GM13977 (cell line): ENCODE data around the gene ACKR2.
A peak's percentile ranks its signal among the peaks of the same experiment; 100 is the strongest.
"Not testable (repeated sequence)": the region's sequence is repeated elsewhere in the genome, so short reads cannot be mapped to it uniquely, and the experiment has no call there.

Experiments used
- DNase-seq: peaks from one replicate; pipeline ENCODE4 v3.0.0; 2012; ENCODE audit warnings: low spot score
- in situ Hi-C: fragments of 300-500 bp; cut with MboI; formaldehyde crosslinking; loops from one replicate; pipeline ENCODE4 v1.12.0; 2022; ENCODE audit warnings: low sequenced_read_pairs, low pct_unique_long_range_greater_than_20kb, mixed read lengths, inconsistent platforms; ENCODE audit not compliant: unreplicated experiment
- TF ChIP-seq, protein P1 (sequence below): IDR thresholded peaks from 2 replicates; pipeline ENCODE4 v1.5.1; 2012; ENCODE audit warnings: mild to moderate bottlenecking, control low read depth; ENCODE audit not compliant: insufficient read depth; ENCODE audit errors: extremely low read depth, missing control alignments

Gene ACKR2

DNA sequence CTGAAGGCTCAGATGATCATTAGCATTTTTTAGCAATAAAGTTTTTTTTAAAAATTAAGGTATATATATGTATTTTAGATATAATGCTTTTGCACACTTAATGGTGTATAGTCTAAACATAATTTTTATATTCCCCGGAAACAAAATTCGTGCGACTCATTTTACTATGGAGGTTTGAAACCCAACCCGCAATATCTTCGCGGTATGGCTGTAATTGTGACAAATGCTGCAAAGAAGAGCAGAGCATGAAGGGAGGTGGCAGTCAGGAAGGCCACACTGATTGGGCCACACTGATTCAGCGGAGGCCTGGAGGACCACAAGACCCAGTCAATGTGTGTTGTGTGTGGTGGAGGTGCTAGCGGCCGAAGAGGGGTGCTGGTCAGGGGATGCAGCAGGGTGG lies 70.9 kb downstream of the ACKR2 start:
- DNase-seq = no peak
- in situ Hi-C loops = no loop called here
- TF ChIP-seq, protein P1, sequence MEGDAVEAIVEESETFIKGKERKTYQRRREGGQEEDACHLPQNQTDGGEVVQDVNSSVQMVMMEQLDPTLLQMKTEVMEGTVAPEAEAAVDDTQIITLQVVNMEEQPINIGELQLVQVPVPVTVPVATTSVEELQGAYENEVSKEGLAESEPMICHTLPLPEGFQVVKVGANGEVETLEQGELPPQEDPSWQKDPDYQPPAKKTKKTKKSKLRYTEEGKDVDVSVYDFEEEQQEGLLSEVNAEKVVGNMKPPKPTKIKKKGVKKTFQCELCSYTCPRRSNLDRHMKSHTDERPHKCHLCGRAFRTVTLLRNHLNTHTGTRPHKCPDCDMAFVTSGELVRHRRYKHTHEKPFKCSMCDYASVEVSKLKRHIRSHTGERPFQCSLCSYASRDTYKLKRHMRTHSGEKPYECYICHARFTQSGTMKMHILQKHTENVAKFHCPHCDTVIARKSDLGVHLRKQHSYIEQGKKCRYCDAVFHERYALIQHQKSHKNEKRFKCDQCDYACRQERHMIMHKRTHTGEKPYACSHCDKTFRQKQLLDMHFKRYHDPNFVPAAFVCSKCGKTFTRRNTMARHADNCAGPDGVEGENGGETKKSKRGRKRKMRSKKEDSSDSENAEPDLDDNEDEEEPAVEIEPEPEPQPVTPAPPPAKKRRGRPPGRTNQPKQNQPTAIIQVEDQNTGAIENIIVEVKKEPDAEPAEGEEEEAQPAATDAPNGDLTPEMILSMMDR = no peak

DNA sequence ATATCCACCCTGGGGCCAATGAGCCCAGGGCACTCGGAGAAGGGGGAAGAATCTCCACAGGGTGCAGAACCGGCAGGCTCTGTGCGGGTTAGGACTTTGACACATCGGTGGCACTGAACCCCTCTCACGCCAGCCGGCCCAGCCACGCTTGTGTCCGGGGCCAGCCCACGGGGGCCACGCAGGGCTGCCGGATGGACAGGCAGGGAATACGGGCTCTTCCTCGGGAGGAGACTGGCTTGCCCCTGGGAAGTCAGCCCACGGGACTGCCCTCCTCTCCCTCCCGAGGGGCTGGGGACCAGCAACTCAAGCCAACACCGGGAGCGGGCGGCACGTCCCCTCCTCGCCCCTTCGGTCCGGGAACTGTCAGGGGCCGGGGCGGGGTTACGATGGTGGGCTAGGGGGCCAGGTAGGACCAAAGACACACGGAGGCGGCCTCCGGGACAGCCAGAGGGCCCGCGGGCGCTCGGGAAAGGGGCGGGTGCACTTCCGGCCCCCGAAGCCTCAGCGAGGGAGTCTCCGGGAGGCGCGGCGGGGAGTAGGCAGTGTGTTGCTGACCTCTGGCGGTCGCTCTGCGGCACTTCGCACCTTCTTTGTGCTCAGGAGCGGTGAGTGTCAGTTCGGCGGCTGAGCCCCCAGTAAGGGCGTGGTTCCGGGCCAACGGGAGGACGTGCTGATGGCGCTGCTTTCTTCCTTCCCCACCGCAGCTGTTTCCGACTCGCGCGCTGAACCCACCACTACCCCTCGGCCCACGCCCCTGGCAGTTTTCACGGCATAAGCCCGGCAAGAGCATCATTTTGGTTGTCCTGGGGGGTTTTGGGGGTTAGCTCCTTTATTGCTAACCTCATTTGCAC lies 71.6 kb downstream of the ACKR2 start:
- in situ Hi-C loops = no loop called here
- TF ChIP-seq, protein P1 = peak; percentile 96
- peak; percentile 93 for DNase-seq

DNA sequence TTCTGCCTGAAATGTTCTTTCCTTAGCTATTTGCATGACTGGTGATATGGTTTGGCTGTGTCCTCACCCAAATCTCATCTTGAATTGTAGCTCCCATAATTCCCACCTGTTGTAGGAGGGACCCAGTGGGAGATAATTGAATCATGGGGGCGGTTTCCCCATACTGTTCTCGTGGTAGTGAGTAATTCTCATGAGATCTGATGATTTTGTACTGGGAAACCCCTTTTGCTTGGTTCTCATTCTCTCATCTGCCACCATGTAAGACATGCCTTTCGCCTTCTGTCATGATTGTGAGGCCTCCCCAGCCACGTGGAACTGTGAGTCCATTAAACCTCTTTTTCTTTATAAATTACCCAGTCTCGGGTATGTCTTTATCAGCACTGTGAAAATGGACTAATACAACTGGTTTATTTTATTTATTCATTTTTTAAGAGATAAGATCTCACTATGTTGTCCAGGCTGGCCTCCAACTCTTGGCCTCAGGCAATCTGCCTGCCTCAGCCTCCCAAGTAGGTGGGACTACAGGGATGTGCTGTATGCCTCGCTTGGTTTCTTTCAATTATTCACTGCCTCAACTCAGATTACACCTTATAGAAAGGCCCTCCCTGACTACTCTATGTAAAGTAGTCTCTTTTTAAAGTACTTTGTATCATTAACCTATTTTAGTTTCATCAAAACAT lies 74.1 kb downstream of the ACKR2 start:
- DNase-seq, in situ Hi-C loops: not testable (repeated sequence)

DNA sequence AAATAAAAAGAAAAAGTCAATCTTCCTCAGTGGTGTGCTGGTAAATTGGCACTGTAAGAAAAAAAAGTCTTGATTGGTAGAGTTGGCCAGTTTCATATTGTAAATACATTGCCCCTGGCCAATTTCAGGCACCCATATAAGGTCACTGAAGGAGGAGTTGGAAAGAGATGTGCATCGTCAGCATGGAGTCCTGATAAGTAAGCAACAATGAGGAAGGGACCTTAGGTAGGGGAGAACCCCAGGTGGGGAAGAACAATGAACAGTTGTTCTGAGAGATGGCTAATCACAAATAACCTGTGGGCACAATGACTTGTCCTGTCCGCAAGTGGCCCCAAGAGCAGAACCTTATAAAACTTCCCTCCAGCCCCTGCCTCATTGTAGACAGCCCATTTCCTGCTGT lies 75.1 kb downstream of the ACKR2 start:
- TF ChIP-seq, protein P1 = no peak
- no peak for DNase-seq
- in situ Hi-C loops = no loop called here

DNA sequence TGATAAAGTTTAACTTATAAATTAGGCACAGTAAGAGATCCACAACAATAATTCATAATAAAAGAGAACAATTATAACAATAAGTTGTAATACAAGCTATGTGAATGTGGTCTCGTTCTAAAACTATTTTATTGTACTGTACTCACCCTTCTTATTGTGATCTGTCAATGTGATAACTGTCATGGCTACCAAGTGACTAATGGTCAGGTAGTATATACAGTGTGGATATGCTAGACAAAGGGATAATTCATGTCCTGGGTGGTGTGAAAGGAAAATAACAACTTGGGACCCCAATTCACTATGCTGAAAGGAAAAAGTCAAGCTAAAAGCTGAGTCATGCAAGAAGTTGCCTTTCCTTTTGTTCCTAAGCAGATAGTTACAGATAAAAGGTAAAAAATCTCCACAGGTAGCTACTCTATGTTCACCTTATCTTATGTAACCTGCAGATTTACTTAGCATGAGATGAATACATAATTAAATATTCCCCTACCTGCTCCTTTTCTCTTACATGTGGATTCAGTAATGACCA lies 77.1 kb downstream of the ACKR2 start:
- in situ Hi-C loops = no loop called here
- TF ChIP-seq, protein P1 = no peak
- no peak for DNase-seq

DNA sequence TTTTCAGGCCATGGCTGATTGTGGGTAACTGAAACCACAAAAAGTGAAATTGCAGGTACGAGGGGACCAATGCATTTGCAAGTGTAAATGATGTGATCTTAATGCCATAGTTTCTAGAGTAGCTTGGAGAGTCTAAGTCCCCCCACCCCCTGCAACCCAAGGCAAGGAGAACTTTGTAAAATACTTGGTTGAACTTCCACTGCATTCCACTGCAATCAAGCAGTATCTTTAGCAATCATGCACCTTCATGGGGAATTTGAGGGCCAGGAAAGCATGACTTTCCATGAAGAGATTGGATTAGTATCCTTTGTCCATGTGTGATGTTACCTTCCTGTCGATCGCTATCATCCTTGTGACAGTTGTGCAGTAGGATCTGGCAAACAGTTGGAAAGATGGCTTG lies 77.8 kb downstream of the ACKR2 start:
- no peak for DNase-seq
- TF ChIP-seq, protein P1 = no peak
- in situ Hi-C loops = no loop called here

DNA sequence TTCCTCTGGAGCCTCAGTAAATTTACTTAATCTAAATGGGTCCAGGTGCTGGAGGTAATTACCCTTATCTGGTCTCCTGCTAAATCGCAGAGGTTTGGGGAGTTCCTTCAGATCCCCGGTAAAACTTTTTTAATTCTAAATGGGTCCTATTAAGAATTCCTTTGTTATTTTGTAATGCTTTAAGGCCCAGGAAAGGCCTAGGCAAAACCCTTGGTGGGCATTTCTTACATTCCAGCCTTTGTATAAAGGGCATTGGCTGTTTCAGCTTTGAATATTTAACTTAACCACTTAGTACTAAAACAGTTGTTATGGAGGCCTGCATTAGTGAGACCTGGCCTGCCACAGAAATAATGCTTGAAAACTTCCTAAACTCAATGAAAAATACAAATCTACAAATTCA lies 81.8 kb downstream of the ACKR2 start:
- no peak for DNase-seq
- TF ChIP-seq, protein P1 = no peak
- in situ Hi-C loops = no loop called here
